ENCODE results near the gene PDCD11.

- TF ChIP-seq POLR2A (IDR thresholded peaks at IDR 0.05) (no peak), EP300 (IDR thresholded peaks at IDR 0.05) (no peak)
- TF ChIP-seq, protein P1, sequence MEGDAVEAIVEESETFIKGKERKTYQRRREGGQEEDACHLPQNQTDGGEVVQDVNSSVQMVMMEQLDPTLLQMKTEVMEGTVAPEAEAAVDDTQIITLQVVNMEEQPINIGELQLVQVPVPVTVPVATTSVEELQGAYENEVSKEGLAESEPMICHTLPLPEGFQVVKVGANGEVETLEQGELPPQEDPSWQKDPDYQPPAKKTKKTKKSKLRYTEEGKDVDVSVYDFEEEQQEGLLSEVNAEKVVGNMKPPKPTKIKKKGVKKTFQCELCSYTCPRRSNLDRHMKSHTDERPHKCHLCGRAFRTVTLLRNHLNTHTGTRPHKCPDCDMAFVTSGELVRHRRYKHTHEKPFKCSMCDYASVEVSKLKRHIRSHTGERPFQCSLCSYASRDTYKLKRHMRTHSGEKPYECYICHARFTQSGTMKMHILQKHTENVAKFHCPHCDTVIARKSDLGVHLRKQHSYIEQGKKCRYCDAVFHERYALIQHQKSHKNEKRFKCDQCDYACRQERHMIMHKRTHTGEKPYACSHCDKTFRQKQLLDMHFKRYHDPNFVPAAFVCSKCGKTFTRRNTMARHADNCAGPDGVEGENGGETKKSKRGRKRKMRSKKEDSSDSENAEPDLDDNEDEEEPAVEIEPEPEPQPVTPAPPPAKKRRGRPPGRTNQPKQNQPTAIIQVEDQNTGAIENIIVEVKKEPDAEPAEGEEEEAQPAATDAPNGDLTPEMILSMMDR (IDR thresholded peaks at IDR 0.05) = no peak
These were observed 53.0 kb downstream of the PDCD11 start for GRCh38 chr10:103449208-103450144.

Data from suprapubic skin (tissue), 3 donors.